GM12878 (cell line): ENCODE data around the gene SHROOM2. TPM values are rescaled to one million over a fixed set of nuclear protein-coding genes. Genes with fewer than 3 reads are reported as not detected.

Experiments
- ATAC-seq: fragments of 200-7000 bp; cut with Tn5 transposase; 3 replicates; pipeline ENCODE4 v1.9.1; 2020; ENCODE audit warnings: mild to moderate bottlenecking, moderate library complexity
- BruUV-seq: library from RNA; stranded (reverse); fragments of 400-500 nt; replicated peaks from 2 replicates; lab custom pipeline; 2021; lab: Mats Ljungman, UMichigan
- CTCF ChIA-PET: fragments of 300-600 bp; sonication (Branson Sonifier 250); formaldehyde crosslinking; extraction: SDS; loops from one replicate; lab custom pipeline; 2021; ENCODE audit warnings: inconsistent platforms; lab: Yijun Ruan, JAX
- POLR2A ChIA-PET: fragments of 350-600 bp; formaldehyde crosslinking; extraction: SDS; loops from one replicate; lab custom pipeline; 2021; ENCODE audit warnings: inconsistent platforms; lab: Charles Lee
- RAD21 ChIA-PET: fragments of 300-600 bp; sonication (Branson Sonifier 250); formaldehyde crosslinking; loops from one replicate; lab custom pipeline; 2023; ENCODE audit warnings: antibody characterized with exemption; ENCODE audit not compliant: unreplicated experiment; lab: Charles Lee
- SMC1A ChIA-PET: fragments of 300-600 bp; sonication (Branson Sonifier 250); formaldehyde crosslinking; loops from one replicate; lab custom pipeline; 2023; ENCODE audit not compliant: unreplicated experiment, uncharacterized antibody; lab: Charles Lee
- DNase-seq: peaks from one replicate; pipeline ENCODE4 v3.0.0-alpha.2; 2011; ENCODE audit warnings: low read depth, low spot score
- FAIRE-seq: peaks from 3 replicates; lab custom pipeline; 2011; peaks lifted over from hg19 to GRCh38; lab: Jason Lieb, UNC
- H2AFZ ChIP-seq: 2 replicates; pipeline ENCODE4 v1.6.0; 2011; ENCODE audit warnings: low read depth, low read length, control low read depth; ENCODE audit not compliant: control insufficient read depth
- H3K27ac ChIP-seq: 2 replicates; pipeline ENCODE4 v1.5.1; 2011; ENCODE audit warnings: control low read depth; ENCODE audit not compliant: control insufficient read depth, insufficient read depth
- H3K27me3 ChIP-seq, 2 experiments: replicated peaks in 1 of 2; 2 replicates each; pipeline versions ENCODE4 v1.6.0 to v1.6.1; 2011; ENCODE audit warnings: low read length in 1 of 2; ENCODE audit not compliant: control insufficient read depth in 2 of 2, insufficient read depth in 2 of 2
- H3K36me3 ChIP-seq, 2 experiments: 2 replicates each; pipeline ENCODE4 v1.5.1; 2011; ENCODE audit warnings: low read length in 1 of 2; ENCODE audit not compliant: control insufficient read depth in 2 of 2, insufficient read depth in 2 of 2
- H3K4me1 ChIP-seq: 2 replicates; pipeline ENCODE4 v1.6.1; 2011; ENCODE audit warnings: mild to moderate bottlenecking, low read length, moderate library complexity, mixed read lengths; ENCODE audit not compliant: control insufficient read depth, insufficient read depth
- H3K4me2 ChIP-seq: 2 replicates; pipeline ENCODE4 v1.6.0; 2011; ENCODE audit warnings: control low read depth; ENCODE audit not compliant: control insufficient read depth, insufficient read depth
- H3K4me3 ChIP-seq: fragments of 200-600 bp; sonication (generic); 2 replicates; pipeline ENCODE4 v1.5.1; 2016
- H3K79me2 ChIP-seq: 2 replicates; pipeline ENCODE4 v1.6.0; 2011; ENCODE audit warnings: low read length; ENCODE audit not compliant: control insufficient read depth, insufficient read depth
- H3K9ac ChIP-seq: 2 replicates; pipeline ENCODE4 v1.8.0; 2011; ENCODE audit warnings: low read length, control low read depth, mixed read lengths; ENCODE audit not compliant: control insufficient read depth, insufficient read depth
- H3K9me3 ChIP-seq: replicated peaks from 3 replicates; pipeline ENCODE4 v1.5.1; 2011; ENCODE audit warnings: mild to moderate bottlenecking, low read length; ENCODE audit not compliant: control insufficient read depth, insufficient read depth
- H4K20me1 ChIP-seq: 2 replicates; pipeline ENCODE4 v1.6.0; 2011; ENCODE audit not compliant: control insufficient read depth, insufficient read depth
- ESRRA ChIP-seq: IDR thresholded peaks from 2 replicates; pipeline ENCODE4 v1.6.1; 2012; ENCODE audit warnings: mild to moderate bottlenecking, low read length, improper control_type of control experiment
- IKZF2 ChIP-seq, 2 experiments: fragments of 450-650 bp; IDR thresholded peaks; 2 replicates each; pipeline ENCODE4 v1.6.1; 2017; ENCODE audit warnings: mild to moderate bottlenecking in 2 of 2, moderate library complexity in 2 of 2
- NFYB ChIP-seq: IDR thresholded peaks from 2 replicates; pipeline ENCODE4 v1.6.1; 2011; ENCODE audit warnings: low read depth, mild to moderate bottlenecking, low read length, improper control_type of control experiment, moderate library complexity; ENCODE audit not compliant: insufficient read depth
- POU2F2 ChIP-seq: IDR thresholded peaks from 3 replicates; pipeline ENCODE4 v1.6.1; 2011; ENCODE audit warnings: low read depth, mild to moderate bottlenecking, low read length, borderline replicate concordance
- SPI1 ChIP-seq: IDR thresholded peaks from 2 replicates; pipeline ENCODE4 v1.6.1; 2011; ENCODE audit warnings: low read depth, mild to moderate bottlenecking, low read length, moderate library complexity, borderline replicate concordance; ENCODE audit not compliant: insufficient read depth
- TARDBP ChIP-seq: IDR thresholded peaks from 2 replicates; pipeline ENCODE4 v1.6.1; 2016; ENCODE audit warnings: borderline replicate concordance
- WGBS: methylation state at CpG from one replicate; pipeline ENCODE4 v1.1.6; 2016; ENCODE audit warnings: low lambda C conversion rate; ENCODE audit not compliant: insufficient replicate concordance, insufficient coverage; ENCODE audit errors: missing lambda C conversion rate; 5-methylcytosine and 5-hydroxymethylcytosine counted together
- in situ Hi-C: fragments of 300-500 bp; cut with MboI; formaldehyde crosslinking; loops from 9 replicates; pipeline ENCODE4 v1.14.3; 2018; ENCODE audit warnings: mixed read lengths
- intact Hi-C: fragments of 100-400 bp; cut with micrococcal nuclease; formaldehyde crosslinking; loops from one replicate; pipeline ENCODE4 v1.14.2; 2022; ENCODE audit not compliant: unreplicated experiment
- polyA plus RNA-seq, 11 experiments: library from polyadenylated mRNA; depleted of rRNA in 4 of 11; unstranded in 6 of 11; stranded (reverse) in 5 of 11; fragments of >200 nt; fragmentation: Nextera tagmentation in 4 of 11; fragmentation: Illumina TruSeq in 1 of 11; extraction: Ambion mirVana in 4 of 11; extraction: Trizol in 1 of 11; gene quantifications; 1 replicate in 1 of 11; 2 replicates in 10 of 11; pipeline versions ENCODE4 v1.2.1 to v1.2.3, GENCODE V29; 2011 to 2016; ENCODE audit warnings: inconsistent platforms in 2 of 11, missing spikeins in 2 of 11, low read depth in 1 of 11
- total RNA-seq, 4 experiments: library from RNA; depleted of rRNA in 3 of 4; stranded (reverse); fragments of >200 nt in 3 of 4; fragmentation: Illumina TruSeq in 1 of 4; extraction: Trizol in 1 of 4; gene quantifications; 2 replicates each; pipeline versions ENCODE4 v1.2.1 to v1.2.3, GENCODE V29; 2013 to 2021
- TF ChIP-seq, protein P1 (sequence below): IDR thresholded peaks from 2 replicates; pipeline ENCODE4 v1.6.1; 2012; ENCODE audit warnings: improper control_type of control experiment, low read depth, low read length; ENCODE audit not compliant: insufficient replicate concordance
- TF ChIP-seq, protein P2 (sequence below): fragments of 450-650 bp; IDR thresholded peaks from 2 replicates; pipeline ENCODE4 v1.6.1; 2017; ENCODE audit warnings: antibody characterized with exemption, mild to moderate bottlenecking, moderate library complexity
- TF ChIP-seq, protein P3 (sequence below): fragments of 450-650 bp; IDR thresholded peaks from 2 replicates; pipeline ENCODE4 v1.6.1; 2017; ENCODE audit warnings: mild to moderate bottlenecking, moderate library complexity

The SHROOM2 gene
- total and polyA plus RNA-seq, 10 of the 15 experiments (the other 5 are each of a cell fraction or from before 2014, with no cell fraction given) = under 0.01 to 0.15 (median 0.09) TPM; not detected in 2

DNA sequence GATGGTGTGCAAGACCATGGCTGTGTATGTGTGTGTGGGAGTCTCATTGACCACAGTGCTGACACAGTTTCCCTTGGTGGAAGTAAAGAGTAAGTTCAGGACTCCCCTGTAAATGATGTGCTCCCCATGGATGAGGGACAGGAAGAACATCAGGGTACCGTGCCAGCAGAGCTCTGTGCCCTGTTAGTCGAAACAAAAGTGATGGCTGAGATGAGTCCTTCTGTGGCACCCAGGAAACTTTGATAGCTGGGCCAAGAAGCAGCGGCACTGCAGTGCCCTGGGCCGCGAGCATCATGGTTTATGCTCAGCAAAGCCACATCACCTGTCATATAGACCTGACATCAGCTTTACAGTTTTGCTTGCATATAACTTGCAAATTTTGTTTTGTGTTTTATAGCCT is 119.5 kb downstream of the SHROOM2 start:
- Histone ChIP-seq H2AFZ (no peak overlapping the region), H3K9ac (no peak overlapping the region), H3K79me2 (no peaks in the 10 kb centered on the region), H3K36me3 (no peaks in the 10 kb centered on the region), H3K27me3 (no peaks in the 10 kb centered on the region), H3K4me2 (no peak overlapping the region), H3K4me1 (no peaks in the 10 kb centered on the region), H4K20me1 (no peaks in the 10 kb centered on the region), H3K9me3 (no peaks in the 10 kb centered on the region), H3K4me3 (no peak overlapping the region), H3K27ac (no peak overlapping the region)
- intact Hi-C loops = no loop called here
- POLR2A ChIA-PET = no interaction called here
- no peak for DNase-seq
- in situ Hi-C loops = no loop called here
- CTCF ChIA-PET = interaction anchor here (0.7 kb wide), 1 partner anchor 26 kb away, joined by 3 read pairs; no protein-coding TSS in a partner anchor
- SMC1A ChIA-PET = no interaction called here
- RAD21 ChIA-PET = no interaction called here
- FAIRE-seq = no peak
- no peak for ATAC-seq
- 17% methylated on average over 5 of the region's 5 CpGs for WGBS
- TF ChIP-seq ESRRA = no peak
- no peak for TF ChIP-seq SPI1
- TF ChIP-seq, protein P1, sequence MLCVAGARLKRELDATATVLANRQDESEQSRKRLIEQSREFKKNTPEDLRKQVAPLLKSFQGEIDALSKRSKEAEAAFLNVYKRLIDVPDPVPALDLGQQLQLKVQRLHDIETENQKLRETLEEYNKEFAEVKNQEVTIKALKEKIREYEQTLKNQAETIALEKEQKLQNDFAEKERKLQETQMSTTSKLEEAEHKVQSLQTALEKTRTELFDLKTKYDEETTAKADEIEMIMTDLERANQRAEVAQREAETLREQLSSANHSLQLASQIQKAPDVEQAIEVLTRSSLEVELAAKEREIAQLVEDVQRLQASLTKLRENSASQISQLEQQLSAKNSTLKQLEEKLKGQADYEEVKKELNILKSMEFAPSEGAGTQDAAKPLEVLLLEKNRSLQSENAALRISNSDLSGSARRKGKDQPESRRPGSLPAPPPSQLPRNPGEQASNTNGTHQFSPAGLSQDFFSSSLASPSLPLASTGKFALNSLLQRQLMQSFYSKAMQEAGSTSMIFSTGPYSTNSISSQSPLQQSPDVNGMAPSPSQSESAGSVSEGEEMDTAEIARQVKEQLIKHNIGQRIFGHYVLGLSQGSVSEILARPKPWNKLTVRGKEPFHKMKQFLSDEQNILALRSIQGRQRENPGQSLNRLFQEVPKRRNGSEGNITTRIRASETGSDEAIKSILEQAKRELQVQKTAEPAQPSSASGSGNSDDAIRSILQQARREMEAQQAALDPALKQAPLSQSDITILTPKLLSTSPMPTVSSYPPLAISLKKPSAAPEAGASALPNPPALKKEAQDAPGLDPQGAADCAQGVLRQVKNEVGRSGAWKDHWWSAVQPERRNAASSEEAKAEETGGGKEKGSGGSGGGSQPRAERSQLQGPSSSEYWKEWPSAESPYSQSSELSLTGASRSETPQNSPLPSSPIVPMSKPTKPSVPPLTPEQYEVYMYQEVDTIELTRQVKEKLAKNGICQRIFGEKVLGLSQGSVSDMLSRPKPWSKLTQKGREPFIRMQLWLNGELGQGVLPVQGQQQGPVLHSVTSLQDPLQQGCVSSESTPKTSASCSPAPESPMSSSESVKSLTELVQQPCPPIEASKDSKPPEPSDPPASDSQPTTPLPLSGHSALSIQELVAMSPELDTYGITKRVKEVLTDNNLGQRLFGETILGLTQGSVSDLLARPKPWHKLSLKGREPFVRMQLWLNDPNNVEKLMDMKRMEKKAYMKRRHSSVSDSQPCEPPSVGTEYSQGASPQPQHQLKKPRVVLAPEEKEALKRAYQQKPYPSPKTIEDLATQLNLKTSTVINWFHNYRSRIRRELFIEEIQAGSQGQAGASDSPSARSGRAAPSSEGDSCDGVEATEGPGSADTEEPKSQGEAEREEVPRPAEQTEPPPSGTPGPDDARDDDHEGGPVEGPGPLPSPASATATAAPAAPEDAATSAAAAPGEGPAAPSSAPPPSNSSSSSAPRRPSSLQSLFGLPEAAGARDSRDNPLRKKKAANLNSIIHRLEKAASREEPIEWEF = no peak
- TF ChIP-seq NFYB = no peak
- TF ChIP-seq, protein P2, sequence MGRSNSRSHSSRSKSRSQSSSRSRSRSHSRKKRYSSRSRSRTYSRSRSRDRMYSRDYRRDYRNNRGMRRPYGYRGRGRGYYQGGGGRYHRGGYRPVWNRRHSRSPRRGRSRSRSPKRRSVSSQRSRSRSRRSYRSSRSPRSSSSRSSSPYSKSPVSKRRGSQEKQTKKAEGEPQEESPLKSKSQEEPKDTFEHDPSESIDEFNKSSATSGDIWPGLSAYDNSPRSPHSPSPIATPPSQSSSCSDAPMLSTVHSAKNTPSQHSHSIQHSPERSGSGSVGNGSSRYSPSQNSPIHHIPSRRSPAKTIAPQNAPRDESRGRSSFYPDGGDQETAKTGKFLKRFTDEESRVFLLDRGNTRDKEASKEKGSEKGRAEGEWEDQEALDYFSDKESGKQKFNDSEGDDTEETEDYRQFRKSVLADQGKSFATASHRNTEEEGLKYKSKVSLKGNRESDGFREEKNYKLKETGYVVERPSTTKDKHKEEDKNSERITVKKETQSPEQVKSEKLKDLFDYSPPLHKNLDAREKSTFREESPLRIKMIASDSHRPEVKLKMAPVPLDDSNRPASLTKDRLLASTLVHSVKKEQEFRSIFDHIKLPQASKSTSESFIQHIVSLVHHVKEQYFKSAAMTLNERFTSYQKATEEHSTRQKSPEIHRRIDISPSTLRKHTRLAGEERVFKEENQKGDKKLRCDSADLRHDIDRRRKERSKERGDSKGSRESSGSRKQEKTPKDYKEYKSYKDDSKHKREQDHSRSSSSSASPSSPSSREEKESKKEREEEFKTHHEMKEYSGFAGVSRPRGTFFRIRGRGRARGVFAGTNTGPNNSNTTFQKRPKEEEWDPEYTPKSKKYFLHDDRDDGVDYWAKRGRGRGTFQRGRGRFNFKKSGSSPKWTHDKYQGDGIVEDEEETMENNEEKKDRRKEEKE = no peak
- TF ChIP-seq IKZF2 (IDR thresholded peaks at IDR 0.05) = no peak
- no peak for TF ChIP-seq TARDBP
- TF ChIP-seq, protein P3, sequence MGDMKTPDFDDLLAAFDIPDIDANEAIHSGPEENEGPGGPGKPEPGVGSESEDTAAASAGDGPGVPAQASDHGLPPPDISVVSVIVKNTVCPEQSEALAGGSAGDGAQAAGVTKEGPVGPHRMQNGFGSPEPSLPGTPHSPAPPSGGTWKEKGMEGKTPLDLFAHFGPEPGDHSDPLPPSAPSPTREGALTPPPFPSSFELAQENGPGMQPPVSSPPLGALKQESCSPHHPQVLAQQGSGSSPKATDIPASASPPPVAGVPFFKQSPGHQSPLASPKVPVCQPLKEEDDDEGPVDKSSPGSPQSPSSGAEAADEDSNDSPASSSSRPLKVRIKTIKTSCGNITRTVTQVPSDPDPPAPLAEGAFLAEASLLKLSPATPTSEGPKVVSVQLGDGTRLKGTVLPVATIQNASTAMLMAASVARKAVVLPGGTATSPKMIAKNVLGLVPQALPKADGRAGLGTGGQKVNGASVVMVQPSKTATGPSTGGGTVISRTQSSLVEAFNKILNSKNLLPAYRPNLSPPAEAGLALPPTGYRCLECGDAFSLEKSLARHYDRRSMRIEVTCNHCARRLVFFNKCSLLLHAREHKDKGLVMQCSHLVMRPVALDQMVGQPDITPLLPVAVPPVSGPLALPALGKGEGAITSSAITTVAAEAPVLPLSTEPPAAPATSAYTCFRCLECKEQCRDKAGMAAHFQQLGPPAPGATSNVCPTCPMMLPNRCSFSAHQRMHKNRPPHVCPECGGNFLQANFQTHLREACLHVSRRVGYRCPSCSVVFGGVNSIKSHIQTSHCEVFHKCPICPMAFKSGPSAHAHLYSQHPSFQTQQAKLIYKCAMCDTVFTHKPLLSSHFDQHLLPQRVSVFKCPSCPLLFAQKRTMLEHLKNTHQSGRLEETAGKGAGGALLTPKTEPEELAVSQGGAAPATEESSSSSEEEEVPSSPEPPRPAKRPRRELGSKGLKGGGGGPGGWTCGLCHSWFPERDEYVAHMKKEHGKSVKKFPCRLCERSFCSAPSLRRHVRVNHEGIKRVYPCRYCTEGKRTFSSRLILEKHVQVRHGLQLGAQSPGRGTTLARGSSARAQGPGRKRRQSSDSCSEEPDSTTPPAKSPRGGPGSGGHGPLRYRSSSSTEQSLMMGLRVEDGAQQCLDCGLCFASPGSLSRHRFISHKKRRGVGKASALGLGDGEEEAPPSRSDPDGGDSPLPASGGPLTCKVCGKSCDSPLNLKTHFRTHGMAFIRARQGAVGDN = no peak
- no peak for TF ChIP-seq POU2F2
- TF ChIP-seq, all 136 proteins: peak for 0
- BruUV-seq = no TSS peak
